Measurements from ENCODE around the gene CCDC28A. TPM values are rescaled to one million over a fixed set of nuclear protein-coding genes. Genes with fewer than 3 reads are reported as not detected.

The CCDC28A gene
- total RNA-seq, 1 donor from 2014 or later, result 13.7 TPM

- DNase-seq (ENCODE audit: low read depth in 2 of 2), result peak; percentile 52 to 70
Measured at GRCh38 chr6:138795809-138796603, 22.4 kb downstream of the CCDC28A start, which contains the start of gene ECT2L. ECT2L (plus strand) TSS chr6:138796087; CDS start chr6:138813275, 17,188 bp downstream.

- DNase-seq (ENCODE audit: low read depth in 2 of 2), result no peak
Measured at GRCh38 chr6:138796771-138797170, 23.2 kb downstream of the CCDC28A start.

- peak in 1 of 2 donors; percentile 27 for DNase-seq (ENCODE audit: low read depth in 2 of 2)
Measured at GRCh38 chr6:138797806-138798446, 24.4 kb downstream of the CCDC28A start.

- peak in 1 of 2 donors; percentile 61 for DNase-seq (ENCODE audit: low read depth in 2 of 2)
Measured at GRCh38 chr6:138800377-138801150, 27.0 kb downstream of the CCDC28A start.

- no peak for DNase-seq (ENCODE audit: low read depth in 2 of 2)
Measured at GRCh38 chr6:138803331-138803730, 29.8 kb downstream of the CCDC28A start.

- no peak for DNase-seq (ENCODE audit: low read depth in 2 of 2)
Measured at GRCh38 chr6:138803861-138804260, 30.3 kb downstream of the CCDC28A start.

GRCh38 chr6:138805016-138805765 lies 31.6 kb downstream of the CCDC28A start:
- DNase-seq (ENCODE audit: low read depth in 2 of 2), result no peak

- no peak for DNase-seq (ENCODE audit: low read depth in 2 of 2)
Measured at GRCh38 chr6:138806889-138807288, 33.3 kb downstream of the CCDC28A start.

GRCh38 chr6:138809677-138810076 lies 36.1 kb downstream of the CCDC28A start:
- DNase-seq (ENCODE audit: low read depth in 2 of 2), result no peak

GRCh38 chr6:138811866-138812265 lies 38.3 kb downstream of the CCDC28A start:
- DNase-seq (ENCODE audit: low read depth in 2 of 2), result no peak

GRCh38 chr6:138814179-138814834 lies 40.7 kb downstream of the CCDC28A start:
- peak in 1 of 2 donors; percentile 65 for DNase-seq (ENCODE audit: low read depth in 2 of 2)

- DNase-seq (ENCODE audit: low read depth in 2 of 2), result no peak
Measured at GRCh38 chr6:138815221-138815620, 41.7 kb downstream of the CCDC28A start.

GRCh38 chr6:138815797-138816528 lies 42.4 kb downstream of the CCDC28A start:
- DNase-seq (ENCODE audit: low read depth in 2 of 2), result peak; percentile 79 to 81

GRCh38 chr6:138817799-138818198 lies 44.2 kb downstream of the CCDC28A start:
- peak in 1 of 2 donors; percentile 85 for DNase-seq (ENCODE audit: low read depth in 2 of 2)

- DNase-seq (ENCODE audit: low read depth in 2 of 2), result peak; percentile 15 to 62
Measured at GRCh38 chr6:138818496-138819194, 45.1 kb downstream of the CCDC28A start.

- DNase-seq (ENCODE audit: low read depth in 2 of 2), result no peak
Measured at GRCh38 chr6:138821519-138821918, 48.0 kb downstream of the CCDC28A start.

GRCh38 chr6:138824482-138825144 lies 51.0 kb downstream of the CCDC28A start:
- DNase-seq (ENCODE audit: low read depth in 2 of 2), result peak; percentile 25 to 77

GRCh38 chr6:138830248-138830647 lies 56.7 kb downstream of the CCDC28A start:
- no peak for DNase-seq (ENCODE audit: low read depth in 2 of 2)

- DNase-seq (ENCODE audit: low read depth in 2 of 2), result no peak
Measured at GRCh38 chr6:138832182-138832581, 58.6 kb downstream of the CCDC28A start.
